Peyer's patch (tissue), 4 donors: ENCODE results near the gene TEAD3. TPM values are rescaled to one million over a fixed set of nuclear protein-coding genes. Genes with fewer than 3 reads are reported as not detected.
A peak's percentile ranks its signal among the peaks of the same experiment; 100 is the strongest.

Source experiments
- DNase-seq, 3 donors: peaks; one replicate each; pipeline ENCODE4 v3.0.0-alpha.2; 2017 to 2019
- H3K27ac ChIP-seq, 4 donors: fragments of 200-600 bp; sonication (generic); one replicate each; pipeline ENCODE4 v1.5.1; 2016 to 2019
- H3K27me3 ChIP-seq, 2 donors: fragments of 200-600 bp; sonication (generic); one replicate each; pipeline ENCODE4 v1.5.1; 2019
- H3K36me3 ChIP-seq, 3 donors: fragments of 200-600 bp; sonication (generic); one replicate each; pipeline ENCODE4 v1.5.1; 2016 to 2019
- H3K4me1 ChIP-seq, 4 donors: fragments of 200-600 bp; sonication (generic); one replicate each; pipeline ENCODE4 v1.5.1; 2016 to 2019
- H3K4me3 ChIP-seq, 4 donors: fragments of 200-600 bp; sonication (generic); 1 replicate in 3 of 4; 2 replicates in 1 of 4; pipeline ENCODE4 v1.5.1; 2016 to 2019; ENCODE audit warnings: mild to moderate bottlenecking in 1 of 4
- H3K9me3 ChIP-seq, 4 donors: fragments of 200-600 bp; sonication (generic); one replicate each; pipeline ENCODE4 v1.5.1; 2016 to 2019; ENCODE audit warnings: mild to moderate bottlenecking in 1 of 4
- POLR2A ChIP-seq, 2 donors: fragments of 450-650 bp; IDR thresholded peaks; one replicate each; pipeline ENCODE4 v1.5.1; 2017; ENCODE audit warnings: antibody characterized with exemption in 2 of 2, mild to moderate bottlenecking in 2 of 2, moderate library complexity in 2 of 2
- total RNA-seq, 4 donors: library from RNA; depleted of rRNA; stranded (reverse); fragments of >200 nt; gene quantifications; one replicate each; pipeline ENCODE4 v1.1.0, GENCODE V29; 2016
- TF ChIP-seq, protein P1 (sequence below), 6 experiments: fragments of 450-650 bp in 4 of 6; fragments of 200-600 bp in 2 of 6; sonication (generic) in 1 of 6; IDR thresholded peaks; one replicate each; pipeline ENCODE4 v1.5.1; 2017 to 2019; ENCODE audit warnings: antibody characterized with exemption in 6 of 6, mild to moderate bottlenecking in 3 of 6, moderate library complexity in 1 of 6

The TEAD3 gene
- total RNA-seq, 4 donors from 2014 or later: 10.7 to 32.9 (median 27.4) TPM

GRCh38 chr6:35445691-35446090 lies 51.2 kb downstream of the TEAD3 start:
- Histone ChIP-seq H3K9me3 (no peaks in the 10 kb centered on the region), H3K4me1 (no peaks in the 10 kb centered on the region), H3K27me3 (no peaks in the 10 kb centered on the region), H3K4me3 (no peak overlapping the region), H3K27ac (no peak overlapping the region), H3K36me3 (no peaks in the 10 kb centered on the region)
- DNase-seq: peak in 1 of 3 donors; percentile 48
- no peak for TF ChIP-seq POLR2A (IDR thresholded peaks at IDR 0.05)
- TF ChIP-seq, protein P1, sequence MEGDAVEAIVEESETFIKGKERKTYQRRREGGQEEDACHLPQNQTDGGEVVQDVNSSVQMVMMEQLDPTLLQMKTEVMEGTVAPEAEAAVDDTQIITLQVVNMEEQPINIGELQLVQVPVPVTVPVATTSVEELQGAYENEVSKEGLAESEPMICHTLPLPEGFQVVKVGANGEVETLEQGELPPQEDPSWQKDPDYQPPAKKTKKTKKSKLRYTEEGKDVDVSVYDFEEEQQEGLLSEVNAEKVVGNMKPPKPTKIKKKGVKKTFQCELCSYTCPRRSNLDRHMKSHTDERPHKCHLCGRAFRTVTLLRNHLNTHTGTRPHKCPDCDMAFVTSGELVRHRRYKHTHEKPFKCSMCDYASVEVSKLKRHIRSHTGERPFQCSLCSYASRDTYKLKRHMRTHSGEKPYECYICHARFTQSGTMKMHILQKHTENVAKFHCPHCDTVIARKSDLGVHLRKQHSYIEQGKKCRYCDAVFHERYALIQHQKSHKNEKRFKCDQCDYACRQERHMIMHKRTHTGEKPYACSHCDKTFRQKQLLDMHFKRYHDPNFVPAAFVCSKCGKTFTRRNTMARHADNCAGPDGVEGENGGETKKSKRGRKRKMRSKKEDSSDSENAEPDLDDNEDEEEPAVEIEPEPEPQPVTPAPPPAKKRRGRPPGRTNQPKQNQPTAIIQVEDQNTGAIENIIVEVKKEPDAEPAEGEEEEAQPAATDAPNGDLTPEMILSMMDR (IDR thresholded peaks at IDR 0.05): no peak

GRCh38 chr6:35443341-35444030 lies 53.4 kb downstream of the TEAD3 start:
- no peak for TF ChIP-seq POLR2A (IDR thresholded peaks at IDR 0.05)
- TF ChIP-seq, protein P1 (IDR thresholded peaks at IDR 0.05): no peak
- Histone ChIP-seq H3K9me3 (no peaks in the 10 kb centered on the region), H3K27ac (no peak overlapping the region), H3K36me3 (no peaks in the 10 kb centered on the region), H3K27me3 (no peaks in the 10 kb centered on the region), H3K4me3 (no peak overlapping the region), H3K4me1 (no peaks in the 10 kb centered on the region)
- DNase-seq: no peak

GRCh38 chr6:35442693-35443092 lies 54.2 kb downstream of the TEAD3 start:
- Histone ChIP-seq H3K4me3 (no peak overlapping the region), H3K27me3 (no peaks in the 10 kb centered on the region), H3K36me3 (no peaks in the 10 kb centered on the region), H3K9me3 (no peaks in the 10 kb centered on the region), H3K4me1 (no peaks in the 10 kb centered on the region), H3K27ac (no peak overlapping the region)
- DNase-seq: no peak
- TF ChIP-seq, protein P1 (IDR thresholded peaks at IDR 0.05): no peak
- TF ChIP-seq POLR2A (IDR thresholded peaks at IDR 0.05): no peak

DNA sequence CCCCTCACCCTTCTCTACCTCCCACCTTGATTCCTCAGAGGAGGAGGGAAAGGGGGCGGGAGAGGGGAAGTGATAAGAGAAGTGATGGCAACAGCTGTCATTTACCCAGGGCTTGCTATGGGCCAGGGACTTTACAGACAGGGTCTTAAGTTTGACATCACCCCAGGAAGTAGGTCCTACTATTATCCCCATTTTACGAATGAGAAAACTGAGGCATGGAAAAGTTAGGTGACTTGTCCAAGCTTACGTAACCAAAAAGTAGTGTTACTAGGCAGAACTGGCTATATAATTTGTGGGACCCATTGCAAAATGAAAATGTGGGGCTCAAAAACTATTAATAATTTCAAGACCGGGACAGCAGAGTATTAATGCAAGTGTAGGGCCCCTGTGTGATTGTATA lies 55.2 kb downstream of the TEAD3 start:
- no peak overlapping the region for H3K4me3 ChIP-seq
- no peak for TF ChIP-seq POLR2A (IDR thresholded peaks at IDR 0.05)
- TF ChIP-seq, protein P1 (IDR thresholded peaks at IDR 0.05): no peak
- DNase-seq: no peak
- H3K27ac ChIP-seq: no peak overlapping the region
- no peaks in the 10 kb centered on the region for H3K9me3 ChIP-seq
- no peaks in the 10 kb centered on the region for H3K27me3 ChIP-seq
- peaks cover 0 to under 1% (median 0%) of the 10 kb centered on the region in 4 donors for H3K4me1 ChIP-seq
- H3K36me3 ChIP-seq: no peaks in the 10 kb centered on the region

- no peaks in the 10 kb centered on the region for H3K36me3 ChIP-seq
- H3K27ac ChIP-seq: no peak overlapping the region
- DNase-seq: no peak
- H3K9me3 ChIP-seq: no peaks in the 10 kb centered on the region
- H3K27me3 ChIP-seq: no peaks in the 10 kb centered on the region
- no peak overlapping the region for H3K4me3 ChIP-seq
- H3K4me1 ChIP-seq: peaks cover 0 to 4% (median 0%) of the 10 kb centered on the region in 4 donors
- TF ChIP-seq POLR2A (IDR thresholded peaks at IDR 0.05): no peak
- TF ChIP-seq, protein P1 (IDR thresholded peaks at IDR 0.05): no peak
These were observed 55.7 kb downstream of the TEAD3 start for GRCh38 chr6:35441205-35441604.
